ENCODE measurements around the gene STAG3. TPM values are rescaled to one million over a fixed set of nuclear protein-coding genes. Genes with fewer than 3 reads are reported as not detected.
A peak's percentile ranks its signal among the peaks of the same experiment; 100 is the strongest.

The STAG3 gene
- total RNA-seq, 1 experiment from 2014 or later: 3.1 TPM

DNA sequence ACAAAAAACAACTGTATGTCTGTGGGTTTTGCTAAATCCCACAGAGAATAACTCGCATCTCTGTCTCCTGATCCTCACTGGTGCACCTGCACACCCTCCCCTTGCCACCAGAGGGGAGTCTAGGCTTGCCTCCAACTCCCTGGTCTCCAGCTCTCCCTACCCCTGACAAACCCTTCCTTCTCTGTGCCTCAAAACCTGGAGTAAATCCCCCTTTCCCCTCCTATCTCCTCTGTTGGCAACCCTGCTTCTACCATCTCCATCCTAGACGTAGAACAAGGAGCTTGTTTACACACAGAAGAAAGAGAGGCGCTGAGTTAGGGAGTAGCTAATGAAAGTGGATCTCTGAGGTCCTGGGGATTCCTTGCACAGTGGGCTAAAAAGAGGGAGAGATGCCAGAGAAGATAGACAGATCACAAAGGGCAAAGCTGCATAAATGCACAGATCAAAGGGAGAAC, 45.0 kb upstream of the STAG3 start:
- Histone ChIP-seq H4K91ac (ENCODE audit: insufficient read length, low read depth, low read length) (no peak overlapping the region), H3K27ac (ENCODE audit: insufficient read length, low read depth, low read length) (no peak overlapping the region), H2AFZ (ENCODE audit: low read length) (peak overlapping the region; percentile 65), H3T11ph (ENCODE audit: low read length) (no peak overlapping the region), H2BK20ac (ENCODE audit: low read depth, low read length, poor library complexity, severe bottlenecking) (no peak overlapping the region), H2BK120ac (ENCODE audit: low read depth, low read length, poor library complexity, severe bottlenecking) (no peak overlapping the region), H4K5ac (ENCODE audit: insufficient read length, low read depth, low read length) (no peak overlapping the region), H2AK5ac (ENCODE audit: insufficient read length, low read length) (no peak overlapping the region), H3K9ac (ENCODE audit: extremely low read depth, insufficient read length, low read length) (no peak overlapping the region), H2BK5ac (ENCODE audit: insufficient read length, low read length) (no peak overlapping the region), H3K27me3 (ENCODE audit: insufficient read depth, low read length) (no peaks in the 10 kb centered on the region; the same call in 1 of the 2 replicates), H3K23me2 (ENCODE audit: insufficient read length, low read depth, low read length, poor library complexity, severe bottlenecking) (peaks cover 4% of the 10 kb centered on the region), H2BK15ac (ENCODE audit: low read depth, low read length) (no peak overlapping the region), H3K4me2 (ENCODE audit: insufficient read depth, insufficient read length, low read length) (no peak overlapping the region), H3K4me1 (ENCODE audit: insufficient read depth, low read length) (peaks cover 4% of the 10 kb centered on the region; the same call in 1 of the 2 replicates), H3K9me3 (ENCODE audit: control insufficient read depth, low read depth, low read length) (no peaks in the 10 kb centered on the region), H3K79me1 (ENCODE audit: insufficient read depth, low read depth, low read length, poor library complexity, severe bottlenecking) (no peaks in the 10 kb centered on the region), H4K8ac (replicated peaks; ENCODE audit: insufficient read length, low read depth, low read length) (no peak overlapping the region), H3K79me2 (ENCODE audit: insufficient read depth, low read length) (no peaks in the 10 kb centered on the region), H3K18ac (ENCODE audit: insufficient read length, low read depth, low read length) (no peak overlapping the region), H3K4ac (ENCODE audit: low read depth, low read length) (no peak overlapping the region), H2BK12ac (ENCODE audit: insufficient read length, low read depth, low read length) (no peak overlapping the region), H4K20me1 (ENCODE audit: control insufficient read depth, insufficient read depth, insufficient read length) (no peaks in the 10 kb centered on the region), H3K23ac (ENCODE audit: insufficient read length, low read depth, low read length) (no peak overlapping the region), H3K14ac (ENCODE audit: insufficient read depth, low read length) (no peak overlapping the region), H3K56ac (ENCODE audit: insufficient read length, low read depth, low read length) (no peak overlapping the region)
- WGBS (ENCODE audit: extremely low coverage, insufficient read length, low lambda C conversion rate): no CpG with 5 or more reads among the region's 3 CpGs
- Mint-ChIP-seq H3K27me3 (ENCODE audit: low read depth) (peaks cover 35% of the 10 kb centered on the region), H3K9me3 (no peaks in the 10 kb centered on the region), H3K4me1 (peaks cover 7 to 10% of the 10 kb centered on the region in 2 experiments), H3K4me3 (no peak overlapping the region), H3K27ac (no peak overlapping the region; a peak in 1 of 7 replicates), H3K36me3 (ENCODE audit: insufficient read depth in 1 of 3, low read depth in 3 of 3) (no peaks in the 10 kb centered on the region)
- peak; percentile 93 for TF ChIP-seq CTCF (conservative IDR thresholded peaks at IDR 0.05)
- DNase-seq: peak; percentile 79

Data from H9 (cell line).